Measurements from ENCODE around the gene MRPS6. TPM values are rescaled to one million over a fixed set of nuclear protein-coding genes. Genes with fewer than 3 reads are reported as not detected.

Gene MRPS6
- total RNA-seq, 1 donor from 2014 or later = 20.0 TPM

GRCh38 chr21:34094949-34095348, 21.6 kb downstream of the MRPS6 start:
- DNase-seq (ENCODE audit: low spot score in 2 of 2) = no peak
- FAIRE-seq = no peak

GRCh38 chr21:34097442-34097841, 24.1 kb downstream of the MRPS6 start:
- FAIRE-seq (no peak), DNase-seq (ENCODE audit: low spot score in 2 of 2) (no peak)

DNA sequence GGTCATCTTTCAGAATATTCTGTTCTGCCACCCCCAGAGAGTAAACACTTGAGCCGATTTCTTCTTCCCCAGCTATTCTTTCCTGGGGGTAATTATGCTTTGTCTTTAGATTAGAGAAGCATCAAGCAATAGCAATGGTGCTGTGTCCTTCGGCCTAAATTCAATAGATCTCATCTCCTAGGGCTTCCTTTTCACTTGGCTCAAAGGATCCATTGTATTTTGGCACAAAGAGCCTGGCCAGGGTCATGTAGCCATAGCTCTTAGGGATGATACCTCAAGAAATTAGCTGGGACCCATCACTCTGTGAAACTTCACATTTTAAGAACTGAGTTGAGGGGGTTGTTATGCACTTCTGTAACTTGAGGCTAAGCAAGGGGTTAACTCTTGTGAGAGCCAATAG, 27.0 kb downstream of the MRPS6 start:
- no peak for FAIRE-seq
- DNase-seq (ENCODE audit: low spot score in 2 of 2) = no peak

GRCh38 chr21:34100790-34101189, 27.4 kb downstream of the MRPS6 start:
- DNase-seq (ENCODE audit: low spot score in 2 of 2) = no peak
- no peak for FAIRE-seq

DNA sequence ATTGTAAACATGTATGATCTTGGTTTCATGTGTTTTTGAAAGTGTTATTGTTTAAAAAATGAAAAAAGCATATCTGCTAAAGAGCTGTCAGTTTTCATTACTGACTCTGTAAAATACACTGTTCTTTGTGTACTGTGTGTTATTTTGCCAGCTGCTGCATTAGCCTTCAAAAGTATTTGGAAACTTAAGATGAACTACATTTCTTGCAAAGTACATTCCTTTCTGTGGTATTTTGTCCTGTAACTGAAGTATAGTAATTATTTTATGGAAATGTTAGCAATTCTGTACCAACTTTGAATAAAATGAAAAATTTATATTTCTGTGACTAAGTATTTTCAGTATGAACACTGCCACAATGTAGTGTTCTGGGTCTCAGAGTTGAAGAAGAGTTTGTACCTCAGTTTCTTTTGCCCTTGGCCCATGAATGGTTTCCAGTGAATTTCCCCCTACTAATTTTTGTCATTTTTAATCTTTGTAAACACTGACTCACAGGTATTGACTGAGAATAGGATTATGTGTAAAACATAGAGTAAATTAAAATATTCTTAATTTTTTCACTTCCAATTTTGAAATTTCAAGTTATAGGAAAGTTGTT, 32.7 kb downstream of the MRPS6 start:
- no peak for FAIRE-seq

DNA sequence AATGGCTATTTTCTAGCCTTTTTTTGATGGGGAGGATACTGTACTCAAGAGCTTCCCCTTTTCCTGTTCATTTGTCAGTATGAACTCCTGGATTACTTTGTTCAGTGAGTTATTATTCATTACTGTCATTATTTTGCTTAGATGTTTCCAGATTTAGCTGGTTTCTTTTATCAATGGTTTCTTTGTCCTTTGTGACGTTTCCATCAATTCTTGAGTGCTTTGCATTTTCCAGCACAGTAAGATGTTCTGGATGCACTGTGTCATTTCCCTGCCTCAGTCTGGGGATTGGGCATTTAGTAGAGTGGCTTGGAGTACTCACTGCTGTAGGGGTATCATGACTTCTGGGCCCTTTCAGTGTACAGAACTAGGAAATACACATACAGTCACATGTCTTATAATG, 34.2 kb downstream of the MRPS6 start:
- DNase-seq (ENCODE audit: low spot score in 2 of 2) = no peak

More for the DNA sequence above, 32.7 kb downstream of the MRPS6 start:
- no peak for DNase-seq (ENCODE audit: low spot score in 2 of 2)

GRCh38 chr21:34109075-34109474, 35.7 kb downstream of the MRPS6 start:
- no peak for DNase-seq (ENCODE audit: low spot score in 2 of 2)
- no peak for FAIRE-seq

More for the DNA sequence above, 34.2 kb downstream of the MRPS6 start:
- no peak for FAIRE-seq

- no peak for DNase-seq (ENCODE audit: low spot score in 2 of 2)
- no peak for FAIRE-seq
Observed at GRCh38 chr21:34110594-34111202, 37.3 kb downstream of the MRPS6 start.

DNA sequence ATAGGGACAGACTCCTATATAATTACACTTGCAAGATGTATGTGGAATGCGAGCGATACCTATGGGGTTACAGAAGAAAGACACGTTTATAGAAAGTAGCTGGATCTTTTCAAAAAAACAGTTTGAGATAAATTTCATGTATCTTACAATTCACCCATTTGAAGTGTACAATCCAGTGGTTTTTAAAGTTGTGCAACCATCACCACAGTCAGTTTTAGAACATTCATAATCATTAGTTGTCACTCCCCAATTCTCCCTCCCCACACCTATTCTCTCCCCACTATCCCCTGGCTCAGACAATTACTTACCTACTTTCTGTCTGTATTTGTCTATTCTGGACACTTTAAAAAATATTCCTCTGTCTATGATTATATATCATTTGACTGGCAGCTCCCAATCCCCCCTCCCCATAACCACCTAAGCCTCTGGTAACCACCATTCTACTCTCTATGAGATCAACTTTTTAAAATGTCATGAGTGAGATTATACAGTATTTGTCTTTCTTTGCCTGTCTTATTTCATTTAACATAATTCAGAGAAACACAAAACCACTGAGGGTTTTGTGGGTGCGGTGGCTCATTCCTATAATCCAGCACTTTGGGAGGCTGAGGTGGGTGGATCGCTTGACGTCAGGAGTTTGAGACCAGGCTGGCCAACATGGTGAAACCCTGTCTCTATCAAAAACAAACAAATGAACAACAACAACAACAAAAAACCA, 39.1 kb downstream of the MRPS6 start:
- DNase-seq (ENCODE audit: low spot score in 2 of 2) = no peak
- no peak for FAIRE-seq

- DNase-seq (ENCODE audit: low spot score in 2 of 2) (no peak), FAIRE-seq (no peak)
Observed at GRCh38 chr21:34113842-34114241, 40.5 kb downstream of the MRPS6 start.

GRCh38 chr21:34115160-34115559, 41.8 kb downstream of the MRPS6 start:
- FAIRE-seq = no peak
- no peak for DNase-seq (ENCODE audit: low spot score in 2 of 2)

GRCh38 chr21:34116569-34116968, 43.2 kb downstream of the MRPS6 start:
- FAIRE-seq (no peak), DNase-seq (ENCODE audit: low spot score in 2 of 2) (no peak)

DNA sequence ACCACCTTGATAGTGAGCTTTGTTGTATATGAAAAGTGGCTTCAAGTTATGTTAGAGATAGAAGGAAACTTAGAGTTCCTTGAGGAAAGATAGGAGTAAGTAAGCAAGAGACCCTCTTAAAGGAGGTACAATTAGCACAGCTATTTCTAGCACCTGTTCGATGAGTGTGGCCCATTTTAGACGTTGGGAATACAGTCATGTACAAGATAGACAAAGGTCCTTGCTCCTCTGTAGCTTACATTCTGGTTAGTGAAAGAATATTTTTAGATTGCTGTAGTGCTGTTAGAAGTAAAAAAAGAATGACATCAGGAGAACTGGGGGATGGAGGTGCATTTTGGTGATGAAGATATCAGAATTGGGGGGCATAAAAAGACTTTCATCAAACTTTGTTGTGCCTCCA, 47.5 kb downstream of the MRPS6 start:
- FAIRE-seq = no peak
- no peak for DNase-seq (ENCODE audit: low spot score in 2 of 2)

DNA sequence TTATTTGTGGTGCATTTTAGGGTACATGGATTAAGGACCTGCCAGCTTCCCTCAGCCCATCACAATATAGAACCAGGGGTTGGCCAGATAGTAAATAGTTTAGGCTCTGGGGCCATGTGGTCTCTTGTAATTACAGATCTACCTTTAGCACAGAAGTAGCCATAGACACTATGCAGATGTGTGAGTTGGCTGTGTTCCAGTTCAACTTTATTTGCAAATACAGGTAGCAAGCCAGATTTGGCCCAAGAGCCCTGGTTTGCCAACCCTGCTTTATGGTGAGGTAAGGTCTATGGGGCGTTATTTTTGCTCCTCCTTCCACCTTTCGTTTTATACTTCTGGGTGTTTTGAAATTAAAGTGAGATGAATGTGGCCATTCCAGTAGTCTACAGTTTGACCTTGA, 48.7 kb downstream of the MRPS6 start:
- FAIRE-seq = no peak
- DNase-seq (ENCODE audit: low spot score in 2 of 2) = no peak

GRCh38 chr21:34123609-34124008, 50.2 kb downstream of the MRPS6 start:
- no peak for FAIRE-seq
- DNase-seq (ENCODE audit: low spot score in 2 of 2) = no peak

- DNase-seq (ENCODE audit: low spot score in 2 of 2) = no peak
- no peak for FAIRE-seq
Observed at GRCh38 chr21:34126269-34126668, 52.9 kb downstream of the MRPS6 start.

GRCh38 chr21:34126691-34127090, 53.3 kb downstream of the MRPS6 start:
- FAIRE-seq (no peak), DNase-seq (ENCODE audit: low spot score in 2 of 2) (no peak)

- no peak for FAIRE-seq
- DNase-seq (ENCODE audit: low spot score in 2 of 2) = no peak
Observed at GRCh38 chr21:34128124-34128523, 54.7 kb downstream of the MRPS6 start.

GRCh38 chr21:34128674-34129038, 55.3 kb downstream of the MRPS6 start:
- FAIRE-seq = no peak
- no peak for DNase-seq (ENCODE audit: low spot score in 2 of 2)

DNA sequence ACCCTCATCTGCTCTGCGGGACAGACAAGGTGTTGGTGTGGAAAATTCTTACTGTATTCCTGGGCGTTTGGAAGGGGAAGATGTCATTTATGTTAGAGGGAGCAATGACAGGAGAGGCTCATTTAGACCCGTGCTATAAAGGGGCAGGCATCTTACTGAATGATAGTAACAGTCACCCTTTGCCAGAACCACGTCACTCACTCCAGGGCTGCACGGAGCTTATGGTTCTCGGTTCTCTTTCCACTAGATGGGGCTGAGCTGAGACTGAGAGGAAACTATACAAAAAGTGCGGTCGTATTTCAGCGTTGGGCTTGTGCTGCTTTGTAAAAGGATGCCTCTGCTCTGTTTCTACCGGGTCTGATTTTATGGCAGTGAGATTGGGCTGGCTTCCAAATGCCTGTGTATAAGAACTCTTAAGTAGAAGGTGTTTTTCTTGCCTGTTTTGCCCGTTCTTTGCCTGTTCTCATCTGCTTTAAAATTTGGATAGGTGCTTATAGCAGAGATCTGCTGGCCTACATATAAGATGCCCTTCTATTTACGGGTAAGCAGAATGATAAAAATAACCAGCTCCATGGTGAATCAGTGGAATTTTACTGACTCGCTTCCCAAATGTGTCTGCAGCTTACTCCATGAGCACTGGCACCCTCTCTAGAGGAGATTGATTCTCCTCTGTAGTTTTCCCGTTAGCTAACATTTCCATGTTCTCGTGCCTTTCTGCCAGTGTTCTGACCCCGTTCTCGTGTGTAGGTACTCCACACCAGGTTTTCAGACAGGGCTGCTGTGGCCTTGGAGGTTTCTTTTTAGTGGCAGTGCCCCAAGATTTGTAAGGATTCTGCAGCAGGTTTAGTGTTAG, 55.9 kb downstream of the MRPS6 start:
- DNase-seq (ENCODE audit: low spot score in 2 of 2) (no peak), FAIRE-seq (no peak)
